HEK293 (cell line): ENCODE results near the gene WDR18.
A peak's percentile ranks its signal among the peaks of the same experiment; 100 is the strongest.

Experiments used
- CTCF ChIA-PET: fragments of 350-600 bp; formaldehyde crosslinking; extraction: SDS; loops from one replicate; lab custom pipeline; 2021; ENCODE audit warnings: antibody characterized with exemption; lab: Yijun Ruan, JAX
- POLR2A ChIA-PET: fragments of 300-600 bp; formaldehyde crosslinking; extraction: SDS; loops from one replicate; lab custom pipeline; 2020; ENCODE audit warnings: antibody characterized with exemption, inconsistent platforms; lab: Yijun Ruan, JAX
- H3K27ac ChIP-seq: fragments of 200-500 bp; sonication (Bioruptor generic); 2 replicates; pipeline ENCODE4 v1.5.1; 2014; ENCODE audit warnings: low read depth, low read length, control low read depth, inconsistent platforms; ENCODE audit errors: extremely low read depth
- H3K36me3 ChIP-seq, 2 experiments: fragments of 200-500 bp in 1 of 2; sonication (Bioruptor generic) in 1 of 2; 1 replicate in 1 of 2; 2 replicates in 1 of 2; pipeline ENCODE4 v1.5.1; 2014 to 2017; ENCODE audit warnings: inconsistent platforms in 2 of 2, low read length in 2 of 2; ENCODE audit not compliant: control insufficient read depth in 2 of 2, insufficient read depth in 1 of 2
- H3K4me1 ChIP-seq: fragments of 200-500 bp; sonication (Bioruptor generic); 2 replicates; pipeline ENCODE4 v1.5.1; 2014; ENCODE audit warnings: mild to moderate bottlenecking, low read length, inconsistent platforms; ENCODE audit not compliant: control insufficient read depth, insufficient read depth
- H3K4me3 ChIP-seq: 2 replicates; pipeline ENCODE4 v1.5.1; 2011; ENCODE audit warnings: low read depth, mild to moderate bottlenecking, control low read depth, low read length, moderate library complexity
- H3K9me3 ChIP-seq: fragments of 200-500 bp; sonication (Bioruptor generic); 2 replicates; pipeline ENCODE4 v1.5.1; 2014; ENCODE audit warnings: low read depth, low read length, inconsistent platforms; ENCODE audit not compliant: control insufficient read depth, insufficient read depth
- GLIS2 ChIP-seq: fragments of 450-650 bp; formaldehyde crosslinking; IDR thresholded peaks from 2 replicates; pipeline ENCODE4 v1.5.1; 2016; ENCODE audit warnings: missing biosample characterization, missing genetic modification characterization
- HIC1 ChIP-seq: fragments of 450-650 bp; formaldehyde crosslinking; IDR thresholded peaks from 2 replicates; pipeline ENCODE4 v1.5.1; 2016; ENCODE audit warnings: missing biosample characterization, missing genetic modification characterization
- IKZF3 ChIP-seq: fragments of 450-650 bp; IDR thresholded peaks from 2 replicates; pipeline ENCODE4 v1.5.0; 2018; ENCODE audit warnings: missing biosample characterization, mild to moderate bottlenecking, missing genetic modification characterization, moderate library complexity
- PRDM10 ChIP-seq: fragments of 450-650 bp; formaldehyde crosslinking; IDR thresholded peaks from 2 replicates; pipeline ENCODE4 v1.5.1; 2016; ENCODE audit warnings: missing biosample characterization, missing genetic modification characterization
- PRDM6 ChIP-seq: fragments of 450-650 bp; formaldehyde crosslinking; IDR thresholded peaks from 2 replicates; pipeline ENCODE4 v1.5.1; 2017; ENCODE audit warnings: missing biosample characterization, missing genetic modification characterization
- YY2 ChIP-seq: fragments of 450-650 bp; formaldehyde crosslinking; IDR thresholded peaks from 2 replicates; pipeline ENCODE4 v1.5.1; 2016; ENCODE audit warnings: missing biosample characterization, missing genetic modification characterization
- ZBTB17 ChIP-seq: fragments of 450-650 bp; formaldehyde crosslinking; IDR thresholded peaks from 2 replicates; pipeline ENCODE4 v1.5.1; 2016; ENCODE audit warnings: missing biosample characterization, missing genetic modification characterization
- ZBTB26 ChIP-seq: fragments of 450-650 bp; formaldehyde crosslinking; optimal IDR thresholded peaks from 2 replicates; pipeline ENCODE3; 2016; ENCODE audit warnings: missing biosample characterization, mild to moderate bottlenecking, missing genetic modification characterization
- ZBTB48 ChIP-seq: fragments of 450-650 bp; formaldehyde crosslinking; IDR thresholded peaks from 2 replicates; pipeline ENCODE4 v1.5.1; 2016; ENCODE audit warnings: missing biosample characterization, missing genetic modification characterization
- ZBTB7A ChIP-seq: fragments of 450-650 bp; formaldehyde crosslinking; IDR thresholded peaks from 2 replicates; pipeline ENCODE4 v1.5.1; 2016; ENCODE audit warnings: low read depth, missing biosample characterization, missing genetic modification characterization
- ZFHX2 ChIP-seq: fragments of 450-650 bp; formaldehyde crosslinking; conservative IDR thresholded peaks from 2 replicates; pipeline ENCODE4 v1.5.1; 2016; ENCODE audit warnings: missing biosample characterization, missing genetic modification characterization
- ZNF114 ChIP-seq: fragments of 450-650 bp; formaldehyde crosslinking; IDR thresholded peaks from 2 replicates; pipeline ENCODE4 v1.5.0; 2017; ENCODE audit warnings: missing biosample characterization, missing genetic modification characterization
- ZNF18 ChIP-seq: fragments of 450-650 bp; formaldehyde crosslinking; IDR thresholded peaks from 2 replicates; pipeline ENCODE4 v1.5.1; 2016; ENCODE audit warnings: missing biosample characterization, missing genetic modification characterization
- ZNF23 ChIP-seq: fragments of 450-650 bp; formaldehyde crosslinking; IDR thresholded peaks from 2 replicates; pipeline ENCODE4 v1.5.1; 2016; ENCODE audit warnings: missing biosample characterization, missing genetic modification characterization, borderline replicate concordance
- ZNF239 ChIP-seq: fragments of 450-650 bp; formaldehyde crosslinking; IDR thresholded peaks from 2 replicates; pipeline ENCODE4 v1.5.1; 2016; ENCODE audit warnings: missing biosample characterization, missing genetic modification characterization
- ZNF366 ChIP-seq: fragments of 450-650 bp; formaldehyde crosslinking; conservative IDR thresholded peaks from 2 replicates; pipeline ENCODE4 v1.5.1; 2016; ENCODE audit warnings: missing biosample characterization, missing genetic modification characterization
- ZNF37A ChIP-seq: fragments of 450-650 bp; IDR thresholded peaks from 2 replicates; pipeline ENCODE4 v1.5.1; 2018; ENCODE audit warnings: missing biosample characterization, missing genetic modification characterization
- ZNF423 ChIP-seq: fragments of 450-650 bp; formaldehyde crosslinking; IDR thresholded peaks from 2 replicates; pipeline ENCODE4 v1.5.1; 2016; ENCODE audit warnings: missing biosample characterization, missing genetic modification characterization
- ZNF433 ChIP-seq: fragments of 450-650 bp; formaldehyde crosslinking; IDR thresholded peaks from 2 replicates; pipeline ENCODE4 v1.5.1; 2016; ENCODE audit warnings: missing biosample characterization, missing genetic modification characterization, low read depth
- ZNF548 ChIP-seq: fragments of 450-650 bp; formaldehyde crosslinking; IDR thresholded peaks from 2 replicates; pipeline ENCODE4 v1.5.1; 2016; ENCODE audit warnings: missing biosample characterization, missing genetic modification characterization
- ZNF549 ChIP-seq: fragments of 450-650 bp; IDR thresholded peaks from 2 replicates; pipeline ENCODE4 v1.5.1; 2018; ENCODE audit warnings: missing biosample characterization, missing genetic modification characterization, mild to moderate bottlenecking, inconsistent platforms, moderate library complexity
- ZNF600 ChIP-seq: fragments of 450-650 bp; formaldehyde crosslinking; IDR thresholded peaks from 2 replicates; pipeline ENCODE4 v1.5.1; 2016; ENCODE audit warnings: missing biosample characterization, missing genetic modification characterization
- ZNF624 ChIP-seq: fragments of 450-650 bp; formaldehyde crosslinking; IDR thresholded peaks from 2 replicates; pipeline ENCODE4 v1.5.1; 2017; ENCODE audit warnings: missing biosample characterization, missing genetic modification characterization
- ZNF664 ChIP-seq: fragments of 450-650 bp; formaldehyde crosslinking; IDR thresholded peaks from 2 replicates; pipeline ENCODE4 v1.5.1; 2016; ENCODE audit warnings: missing biosample characterization, missing genetic modification characterization
- ZNF830 ChIP-seq: fragments of 450-650 bp; IDR thresholded peaks from 2 replicates; pipeline ENCODE4 v1.5.0; 2018; ENCODE audit warnings: missing biosample characterization, missing genetic modification characterization, low read depth, mild to moderate bottlenecking, moderate library complexity
- ZSCAN30 ChIP-seq: fragments of 450-650 bp; IDR thresholded peaks from 2 replicates; pipeline ENCODE4 v1.5.1; 2018; ENCODE audit warnings: missing biosample characterization, mild to moderate bottlenecking, missing genetic modification characterization, moderate library complexity
- ZXDB ChIP-seq: fragments of 450-650 bp; formaldehyde crosslinking; IDR thresholded peaks from 2 replicates; pipeline ENCODE4 v1.5.1; 2016; ENCODE audit warnings: missing biosample characterization, missing genetic modification characterization

WDR18 gene

GRCh38 chr19:1000591-1001537 lies 16.7 kb downstream of the WDR18 start:
- ChIA-PET CTCF (interaction anchor here (0.5 to 1.4 kb wide), 11 partner anchors 13 to 490 kb away, joined by 3 to 4 read pairs (median 3); no protein-coding TSS in a partner anchor), POLR2A (interaction anchor here (0.6 to 1.1 kb wide), 2 partner anchors 252 to 268 kb away, joined by 3 to 4 read pairs; partner anchors contain the start of gene CIRBP)
- Histone ChIP-seq H3K4me3 (no peak overlapping the region; the same call in 1 of the 2 replicates), H3K27ac (no peak overlapping the region), H3K9me3 (no peaks in the 10 kb centered on the region), H3K36me3 (no peaks in the 10 kb centered on the region), H3K4me1 (peaks cover 6% of the 10 kb centered on the region)
- no peak for TF ChIP-seq ZNF23 (tag by site-specific recombination)
- TF ChIP-seq GLIS2 (tag by site-specific recombination), result no peak
- TF ChIP-seq YY2 (tag by site-specific recombination), result no peak
- TF ChIP-seq ZBTB26 (tag by site-specific recombination), result no peak
- TF ChIP-seq ZSCAN30, result no peak
- peak; percentile 70 for TF ChIP-seq IKZF3
- TF ChIP-seq ZNF600, result peak; percentile 48; the same call in 1 of the 2 replicates
- no peak for TF ChIP-seq ZNF433 (tag by site-specific recombination)
- TF ChIP-seq ZNF548 (tag by site-specific recombination), result no peak
- TF ChIP-seq ZNF423 (tag by site-specific recombination), result no peak
- TF ChIP-seq ZNF664 (tag by site-specific recombination), result no peak
- no peak for TF ChIP-seq ZNF18 (tag by site-specific recombination)
- no peak for TF ChIP-seq ZBTB7A (tag by site-specific recombination)
- TF ChIP-seq ZNF624 (tag by site-specific recombination), result no peak
- no peak for TF ChIP-seq ZNF37A (tag by site-specific recombination)
- no peak for TF ChIP-seq ZNF830 (tag by site-specific recombination)
- TF ChIP-seq PRDM10 (tag by site-specific recombination), result no peak
- TF ChIP-seq HIC1 (tag by site-specific recombination), result no peak
- no peak for TF ChIP-seq PRDM6 (tag by site-specific recombination)
- TF ChIP-seq ZNF549 (tag by site-specific recombination), result no peak
- no peak for TF ChIP-seq ZNF239 (tag by site-specific recombination)
- TF ChIP-seq ZBTB48 (tag by site-specific recombination), result peak; percentile 97
- TF ChIP-seq ZNF366 (tag by site-specific recombination), result peak; percentile 72
- TF ChIP-seq ZFHX2 (tag by site-specific recombination), result no peak
- no peak for TF ChIP-seq ZNF114 (tag by site-specific recombination)
- TF ChIP-seq ZBTB17 (tag by site-specific recombination), result peak; percentile 62; the same call in 1 of the 2 replicates
- TF ChIP-seq ZXDB (tag by site-specific recombination), result 0 out of 2 replicates have a peak, but pooled peaks have one; percentile 18
